Hepatocyte (in vitro differentiated cells): ENCODE measurements around the gene GNB1L. TPM values are rescaled to one million over a fixed set of nuclear protein-coding genes. Genes with fewer than 3 reads are reported as not detected.

Source experiments
- DNase-seq: peaks from one replicate; pipeline ENCODE4 v3.0.0-alpha.2; 2016; ENCODE audit warnings: low spot score
- H2AFZ ChIP-seq: fragments of 200-600 bp; sonication (generic); 2 replicates; pipeline ENCODE4 v1.6.0; 2016; ENCODE audit warnings: antibody characterized with exemption, mild to moderate bottlenecking
- H3K27ac ChIP-seq: fragments of 200-600 bp; sonication (generic); 2 replicates; pipeline ENCODE4 v1.5.1; 2016; ENCODE audit warnings: mild to moderate bottlenecking
- H3K27me3 ChIP-seq: fragments of 200-600 bp; sonication (generic); 2 replicates; pipeline ENCODE4 v1.6.1; 2016
- H3K36me3 ChIP-seq: fragments of 200-600 bp; sonication (generic); replicated peaks from 2 replicates; pipeline ENCODE4 v1.5.1; 2016; ENCODE audit warnings: low read depth; ENCODE audit not compliant: insufficient read depth
- H3K4me1 ChIP-seq: fragments of 200-600 bp; sonication (generic); 2 replicates; pipeline ENCODE4 v1.5.1; 2016; ENCODE audit warnings: mild to moderate bottlenecking, moderate library complexity; ENCODE audit not compliant: insufficient read depth
- H3K4me2 ChIP-seq: fragments of 200-600 bp; sonication (generic); 2 replicates; pipeline ENCODE4 v1.6.0; 2016
- H3K4me3 ChIP-seq: fragments of 200-600 bp; sonication (generic); 2 replicates; pipeline ENCODE4 v1.5.1; 2016; ENCODE audit warnings: mild to moderate bottlenecking
- H3K79me2 ChIP-seq: fragments of 200-600 bp; sonication (generic); 2 replicates; pipeline ENCODE4 v1.6.0; 2017; ENCODE audit warnings: mild to moderate bottlenecking
- H3K9me2 ChIP-seq: fragments of 200-600 bp; sonication (generic); replicated peaks from 2 replicates; pipeline ENCODE4 v1.6.0; 2017; ENCODE audit warnings: mild to moderate bottlenecking; ENCODE audit not compliant: insufficient read depth
- H3K9me3 ChIP-seq: fragments of 200-600 bp; sonication (generic); 2 replicates; pipeline ENCODE4 v1.5.1; 2016; ENCODE audit warnings: low read depth, mild to moderate bottlenecking
- H4K20me1 ChIP-seq: fragments of 200-600 bp; sonication (generic); 2 replicates; pipeline ENCODE4 v1.6.0; 2016; ENCODE audit warnings: mild to moderate bottlenecking; ENCODE audit not compliant: insufficient read depth, poor library complexity, severe bottlenecking
- EZH2 ChIP-seq: fragments of 200-600 bp; sonication (generic); IDR thresholded peaks from 2 replicates; pipeline ENCODE4 v1.6.1; 2016; ENCODE audit warnings: antibody characterized with exemption, mild to moderate bottlenecking, borderline replicate concordance
- EZH2phosphoT487 ChIP-seq: fragments of 200-600 bp; sonication (generic); IDR thresholded peaks from one replicate; pipeline ENCODE4 v1.6.1; 2018; ENCODE audit warnings: antibody characterized with exemption, mild to moderate bottlenecking, low read depth, moderate library complexity; ENCODE audit not compliant: unreplicated experiment, severe bottlenecking
- WGBS: methylation state at CpG from one replicate; pipeline ENCODE4 v1.1.6; 2016; ENCODE audit warnings: low lambda C conversion rate; ENCODE audit errors: missing lambda C conversion rate; 5-methylcytosine and 5-hydroxymethylcytosine counted together
- polyA plus RNA-seq: library from polyadenylated mRNA; unstranded; fragments of >200 nt; fragmentation: Nextera tagmentation; extraction: Ambion mirVana; gene quantifications from 2 replicates; pipeline ENCODE4 v1.2.1, GENCODE V29; 2016
- total RNA-seq: library from RNA; depleted of rRNA; stranded (reverse); fragments of >200 nt; gene quantifications from 2 replicates; pipeline ENCODE4 v1.2.3, GENCODE V29; 2014
- TF ChIP-seq, protein P1 (sequence below): fragments of 200-600 bp; sonication (generic); IDR thresholded peaks from 2 replicates; pipeline ENCODE4 v1.5.1; 2016; ENCODE audit warnings: antibody characterized with exemption, mild to moderate bottlenecking; ENCODE audit not compliant: poor library complexity

Gene GNB1L
- total and polyA plus RNA-seq, 2 experiments from 2014 or later, result 4.1 to 8.5 TPM

DNA sequence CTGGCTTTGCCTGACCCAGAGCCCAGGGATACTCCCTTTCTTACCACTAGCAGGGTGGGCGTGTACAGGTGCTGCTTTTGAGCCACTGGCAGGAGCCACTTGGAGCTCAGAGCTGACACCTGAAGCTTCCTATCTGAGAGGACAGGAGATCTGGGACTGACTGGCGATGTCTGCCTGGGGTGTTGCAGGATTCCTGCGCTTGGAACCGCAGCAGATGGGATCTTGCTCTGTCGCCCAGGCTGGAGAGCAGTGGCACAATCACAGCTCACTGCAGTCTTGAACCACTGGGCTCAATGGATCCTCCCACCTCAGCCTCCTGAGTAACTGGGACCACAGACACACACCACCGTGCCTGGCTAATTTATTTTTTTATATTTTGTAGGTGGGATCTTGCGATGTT is 113.6 kb downstream of the GNB1L start:
- no peaks in the 10 kb centered on the region for H3K79me2 ChIP-seq
- no peak for TF ChIP-seq EZH2
- no peak for TF ChIP-seq EZH2phosphoT487
- TF ChIP-seq, protein P1, sequence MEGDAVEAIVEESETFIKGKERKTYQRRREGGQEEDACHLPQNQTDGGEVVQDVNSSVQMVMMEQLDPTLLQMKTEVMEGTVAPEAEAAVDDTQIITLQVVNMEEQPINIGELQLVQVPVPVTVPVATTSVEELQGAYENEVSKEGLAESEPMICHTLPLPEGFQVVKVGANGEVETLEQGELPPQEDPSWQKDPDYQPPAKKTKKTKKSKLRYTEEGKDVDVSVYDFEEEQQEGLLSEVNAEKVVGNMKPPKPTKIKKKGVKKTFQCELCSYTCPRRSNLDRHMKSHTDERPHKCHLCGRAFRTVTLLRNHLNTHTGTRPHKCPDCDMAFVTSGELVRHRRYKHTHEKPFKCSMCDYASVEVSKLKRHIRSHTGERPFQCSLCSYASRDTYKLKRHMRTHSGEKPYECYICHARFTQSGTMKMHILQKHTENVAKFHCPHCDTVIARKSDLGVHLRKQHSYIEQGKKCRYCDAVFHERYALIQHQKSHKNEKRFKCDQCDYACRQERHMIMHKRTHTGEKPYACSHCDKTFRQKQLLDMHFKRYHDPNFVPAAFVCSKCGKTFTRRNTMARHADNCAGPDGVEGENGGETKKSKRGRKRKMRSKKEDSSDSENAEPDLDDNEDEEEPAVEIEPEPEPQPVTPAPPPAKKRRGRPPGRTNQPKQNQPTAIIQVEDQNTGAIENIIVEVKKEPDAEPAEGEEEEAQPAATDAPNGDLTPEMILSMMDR, result no peak
- no peak overlapping the region for H3K4me3 ChIP-seq
- H3K9me2 ChIP-seq, result no peaks in the 10 kb centered on the region
- no peaks in the 10 kb centered on the region for H3K27me3 ChIP-seq
- H3K9me3 ChIP-seq, result no peaks in the 10 kb centered on the region
- WGBS, result 94% methylated on average over 7 of the region's 7 CpGs
- H3K36me3 ChIP-seq, result no peaks in the 10 kb centered on the region
- H3K4me1 ChIP-seq, result no peaks in the 10 kb centered on the region
- H3K27ac ChIP-seq, result no peak overlapping the region
- H3K4me2 ChIP-seq, result no peak overlapping the region
- no peak for DNase-seq
- no peak overlapping the region for H2AFZ ChIP-seq
- no peaks in the 10 kb centered on the region for H4K20me1 ChIP-seq

DNA sequence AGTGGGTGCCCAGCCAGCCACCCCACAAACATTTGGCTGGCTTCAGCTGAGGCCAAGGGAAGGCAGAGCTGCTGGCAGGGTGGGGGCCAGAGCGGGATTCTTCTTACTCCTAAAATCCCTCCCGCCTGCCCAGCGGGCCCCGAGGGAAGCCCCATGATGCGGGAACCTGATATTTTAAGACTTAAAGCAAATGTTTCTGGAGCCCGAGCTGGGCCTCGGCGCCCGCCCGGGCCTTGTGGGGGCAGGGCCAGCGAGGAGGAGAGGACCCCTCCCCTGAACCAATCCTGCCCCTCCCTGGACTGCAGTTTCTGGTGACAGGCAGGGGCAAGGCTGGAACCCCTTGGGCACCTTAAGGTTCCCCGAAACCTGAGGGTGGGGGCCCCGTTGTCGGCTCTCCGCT is 114.1 kb downstream of the GNB1L start:
- DNase-seq, result no peak
- Histone ChIP-seq H3K9me3 (no peaks in the 10 kb centered on the region), H4K20me1 (no peaks in the 10 kb centered on the region), H3K4me2 (no peak overlapping the region), H2AFZ (no peak overlapping the region), H3K27ac (no peak overlapping the region), H3K4me1 (no peaks in the 10 kb centered on the region), H3K79me2 (no peaks in the 10 kb centered on the region), H3K36me3 (no peaks in the 10 kb centered on the region), H3K27me3 (no peaks in the 10 kb centered on the region), H3K4me3 (no peak overlapping the region), H3K9me2 (no peaks in the 10 kb centered on the region)
- 83% methylated on average over 15 of the region's 15 CpGs for WGBS
- no peak for TF ChIP-seq EZH2
- no peak for TF ChIP-seq EZH2phosphoT487
- TF ChIP-seq, protein P1, result no peak

DNA sequence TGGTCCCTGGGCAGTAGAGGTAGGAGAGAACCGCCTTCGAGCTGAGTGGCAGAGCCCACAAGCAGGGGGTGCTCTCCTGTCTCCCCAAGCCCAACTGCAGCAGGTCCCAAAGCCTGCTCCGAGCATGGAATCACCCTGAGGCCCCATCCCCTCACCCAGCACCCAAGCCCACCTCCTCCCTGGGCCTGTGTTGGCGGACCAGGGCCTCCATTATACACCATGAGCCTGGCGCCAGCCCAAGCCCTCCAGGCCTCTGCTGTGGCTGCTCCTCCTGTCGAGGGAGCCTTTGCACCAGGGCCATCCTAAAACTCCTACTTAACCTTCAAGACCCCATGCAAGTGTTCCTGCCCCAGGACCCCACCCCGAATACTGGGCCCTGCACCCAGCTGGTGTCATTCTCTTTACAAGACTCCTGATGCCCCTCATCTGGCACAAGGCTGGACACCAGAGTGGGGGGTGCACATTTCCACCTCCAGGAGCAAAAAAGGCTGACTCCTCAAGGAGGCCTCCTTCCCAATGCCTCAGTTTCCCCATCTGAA is 114.7 kb downstream of the GNB1L start:
- Histone ChIP-seq H4K20me1 (no peaks in the 10 kb centered on the region), H3K27ac (no peak overlapping the region), H3K4me2 (no peak overlapping the region), H3K9me3 (no peaks in the 10 kb centered on the region), H3K9me2 (no peaks in the 10 kb centered on the region), H3K27me3 (no peaks in the 10 kb centered on the region), H3K36me3 (no peaks in the 10 kb centered on the region), H3K4me3 (no peak overlapping the region), H2AFZ (no peak overlapping the region), H3K4me1 (no peaks in the 10 kb centered on the region), H3K79me2 (no peaks in the 10 kb centered on the region)
- 95% methylated on average over 7 of the region's 7 CpGs for WGBS
- no peak for DNase-seq
- TF ChIP-seq EZH2 (no peak), EZH2phosphoT487 (no peak)

DNA sequence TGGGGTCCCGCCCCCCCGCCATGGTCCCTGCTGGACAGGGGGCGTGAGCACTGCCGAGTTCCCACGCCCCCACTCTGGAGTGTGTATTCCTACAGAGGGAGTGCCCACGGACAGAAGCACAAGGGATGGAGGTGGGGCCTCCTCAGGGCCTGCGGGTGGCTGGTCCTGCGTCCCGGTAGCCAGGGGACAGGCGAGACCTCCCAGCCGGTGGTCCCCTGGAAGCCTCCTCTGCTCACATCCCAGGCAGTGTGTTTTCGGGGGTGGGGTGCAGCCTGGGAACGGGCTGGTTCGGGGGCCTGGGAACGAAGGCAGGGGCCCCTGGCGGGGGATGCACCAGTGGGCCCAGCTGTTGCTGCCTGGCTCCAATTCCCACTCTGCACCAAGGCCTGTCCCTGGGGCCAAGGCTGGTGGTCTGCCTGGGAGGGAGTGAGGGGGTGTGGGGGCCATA is 115.2 kb downstream of the GNB1L start:
- WGBS, result 82% methylated on average over 16 of the region's 16 CpGs
- Histone ChIP-seq H3K36me3 (no peaks in the 10 kb centered on the region), H3K9me2 (no peaks in the 10 kb centered on the region), H3K27ac (no peak overlapping the region), H3K4me2 (no peak overlapping the region), H3K4me3 (no peak overlapping the region), H3K27me3 (no peaks in the 10 kb centered on the region), H3K79me2 (no peaks in the 10 kb centered on the region), H3K9me3 (no peaks in the 10 kb centered on the region), H4K20me1 (no peaks in the 10 kb centered on the region), H2AFZ (no peak overlapping the region), H3K4me1 (no peaks in the 10 kb centered on the region)
- no peak for DNase-seq
- no peak for TF ChIP-seq EZH2
- no peak for TF ChIP-seq EZH2phosphoT487
- TF ChIP-seq, protein P1, result no peak
